Heart right ventricle (tissue), 16 donors: ENCODE results near the gene STX7. TPM values are rescaled to one million over a fixed set of nuclear protein-coding genes. Genes with fewer than 3 reads are reported as not detected.

Source experiments
- ATAC-seq, 8 donors: fragments of 200-7000 bp; cut with Tn5 transposase; one replicate each; pipeline ENCODE4 v1.9.1; 2020; ENCODE audit warnings: mild to moderate bottlenecking in 8 of 8, moderate library complexity in 8 of 8, moderate number of reproducible peaks in 1 of 8
- DNase-seq, 2 donors: peaks; one replicate each; pipeline ENCODE4 v3.0.0-alpha.2; 2020
- H3K27ac ChIP-seq, 10 donors: fragments of 200-600 bp; sonication (generic) in 2 of 10; one replicate each; pipeline versions ENCODE4 v1.5.0 to v1.8.0; 2020 to 2022; ENCODE audit warnings: mild to moderate bottlenecking in 3 of 10
- H3K27me3 ChIP-seq, 7 donors: fragments of 200-600 bp; one replicate each; pipeline ENCODE4 v1.8.0; 2021 to 2022; ENCODE audit warnings: mild to moderate bottlenecking in 2 of 7
- H3K36me3 ChIP-seq, 9 donors: fragments of 200-600 bp; sonication (generic) in 1 of 9; one replicate each; pipeline versions ENCODE4 v1.5.0 to v1.8.0; 2020 to 2022; ENCODE audit warnings: mild to moderate bottlenecking in 2 of 9
- H3K4me1 ChIP-seq, 9 donors: fragments of 200-600 bp; sonication (generic) in 1 of 9; one replicate each; pipeline versions ENCODE4 v1.5.0 to v1.8.0; 2020 to 2022; ENCODE audit warnings: mild to moderate bottlenecking in 4 of 9
- H3K4me3 ChIP-seq, 10 donors: fragments of 200-600 bp; sonication (generic) in 2 of 10; one replicate each; pipeline versions ENCODE4 v1.5.0 to v1.8.0; 2020 to 2022; ENCODE audit warnings: mild to moderate bottlenecking in 7 of 10, moderate library complexity in 2 of 10
- H3K9me3 ChIP-seq, 11 donors: fragments of 200-600 bp in 10 of 11; sonication (generic) in 2 of 11; one replicate each; pipeline versions ENCODE4 v1.5.0 to v1.8.0; 2013 to 2022; ENCODE audit warnings: mild to moderate bottlenecking in 2 of 11, control low read depth in 1 of 11, moderate library complexity in 1 of 11
- WGBS, 2 donors: extraction: QIAGEN DNeasy Blood & Tissue Kit; methylation state at CpG; one replicate each; pipeline ENCODE4 v1.1.7; 2013; ENCODE audit warnings: inconsistent platforms in 1 of 2; 5-methylcytosine and 5-hydroxymethylcytosine counted together
- intact Hi-C, 10 donors: fragments of 100-400 bp; cut with DNase I; formaldehyde crosslinking; loops; one replicate each; pipeline versions ENCODE4 v1.11.1 to v1.14.2; 2022
- polyA plus RNA-seq, 2 donors: library from polyadenylated mRNA; stranded (reverse); fragments of 200-250 nt; gene quantifications; one replicate each; pipeline ENCODE4 v1.2.3, GENCODE V29; 2013
- total RNA-seq, 10 donors: library from RNA; stranded (reverse); fragmentation: NEBNext Ultra II Directional in 3 of 10; extraction: Animal tissue kit (Norgen Biotek cat#: 25700) in 3 of 10; gene quantifications; one replicate each; pipeline versions ENCODE4 v1.2.1 to v1.2.4, GENCODE V29; 2021 to 2023
- TF ChIP-seq, protein P1 (sequence below), 9 donors: fragments of 200-600 bp; sonication (generic) in 2 of 9; IDR thresholded peaks; one replicate each; pipeline versions ENCODE4 v1.5.0 to v1.8.0; 2021 to 2022; ENCODE audit warnings: antibody characterized with exemption in 9 of 9, mild to moderate bottlenecking in 5 of 9, moderate library complexity in 1 of 9
- donor health status: Arrhythmogenic right ventricular cardiomyopathy.
- donor health status: ischemic (EF 13 %, LVEDD 7.1; RV severe dilation, severe dysfunction).
- donor health status: healthy with polysubstance abuse.
- donor health status: DM: no; HTN: yes; CAD: no.
- donor health status: DM: no; HTN: no; CAD: no.
- donor health status: ischemic (EF 25% LVEDD 6.9; RV normal size, moderate dysfunction).
- donor health status: ischemic (EF 25% LVEDD 5.7; RV mildly dilated, moderate dysfunction).
- donor health status: healthy.
- donor health status: DM: yes; HTN: yes; CAD: no.
- donor health status: Ischemic cardiomyopathy.
- donor health status: ischemic (EF 35%, LVEDD 5.7; RV mildly dilated, moderate dysfunction).
- donor health status: nonischemic (EF 11% LVEDD 7.7; RV severe dilation, severe dysfunction).
- donor health status: DM: yes; HTN: yes; CAD: no.
- donor health status: PGD.
- donor health status: ischemic (EF 29% LVEDD 5.4; RV normal size, mild dysfunction).
- donor health status: nonischemic (EF 23%, LVEDD 6.1; RV moderate dilation, normal function).

The STX7 gene
- total and polyA plus RNA-seq, 12 donors: 6.4 to 71.4 (median 59.3) TPM

DNA sequence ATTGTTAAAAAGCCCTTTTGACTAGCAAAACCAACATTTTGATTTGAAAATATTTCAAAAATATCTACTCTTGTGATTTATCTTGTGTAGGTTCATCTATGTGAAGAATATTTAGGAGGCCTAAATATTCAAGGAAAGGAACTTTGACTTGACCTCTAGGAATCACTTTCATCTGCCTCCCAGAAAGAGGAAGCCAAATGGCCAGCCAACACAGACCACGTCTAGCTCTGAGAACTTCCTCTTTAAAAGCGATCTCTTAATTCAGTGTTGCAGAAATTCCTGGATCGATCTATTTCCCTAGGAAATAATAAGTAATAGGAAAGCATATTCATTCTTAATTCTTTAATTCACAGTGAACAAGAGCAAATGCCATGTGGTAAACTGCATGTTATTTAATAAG, 102.1 kb downstream of the STX7 start:
- TF ChIP-seq, protein P1, sequence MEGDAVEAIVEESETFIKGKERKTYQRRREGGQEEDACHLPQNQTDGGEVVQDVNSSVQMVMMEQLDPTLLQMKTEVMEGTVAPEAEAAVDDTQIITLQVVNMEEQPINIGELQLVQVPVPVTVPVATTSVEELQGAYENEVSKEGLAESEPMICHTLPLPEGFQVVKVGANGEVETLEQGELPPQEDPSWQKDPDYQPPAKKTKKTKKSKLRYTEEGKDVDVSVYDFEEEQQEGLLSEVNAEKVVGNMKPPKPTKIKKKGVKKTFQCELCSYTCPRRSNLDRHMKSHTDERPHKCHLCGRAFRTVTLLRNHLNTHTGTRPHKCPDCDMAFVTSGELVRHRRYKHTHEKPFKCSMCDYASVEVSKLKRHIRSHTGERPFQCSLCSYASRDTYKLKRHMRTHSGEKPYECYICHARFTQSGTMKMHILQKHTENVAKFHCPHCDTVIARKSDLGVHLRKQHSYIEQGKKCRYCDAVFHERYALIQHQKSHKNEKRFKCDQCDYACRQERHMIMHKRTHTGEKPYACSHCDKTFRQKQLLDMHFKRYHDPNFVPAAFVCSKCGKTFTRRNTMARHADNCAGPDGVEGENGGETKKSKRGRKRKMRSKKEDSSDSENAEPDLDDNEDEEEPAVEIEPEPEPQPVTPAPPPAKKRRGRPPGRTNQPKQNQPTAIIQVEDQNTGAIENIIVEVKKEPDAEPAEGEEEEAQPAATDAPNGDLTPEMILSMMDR (IDR thresholded peaks at IDR 0.05): no peak
- no peak overlapping the region for H3K4me3 ChIP-seq
- H3K36me3 ChIP-seq: no peaks in the 10 kb centered on the region
- WGBS, 2 donors: 60 to 72% methylated on average over 3 of the region's 3 CpGs
- peaks cover 0 to 7% (median 0%) of the 10 kb centered on the region in 7 donors for H3K27me3 ChIP-seq
- DNase-seq (no peak), ATAC-seq (no peak)
- H3K4me1 ChIP-seq: no peaks in the 10 kb centered on the region
- H3K9me3 ChIP-seq: peaks cover 0 to under 1% (median 0%) of the 10 kb centered on the region in 11 donors
- no peak overlapping the region for H3K27ac ChIP-seq
- intact Hi-C loops: no loop called here

GRCh38 chr6:132405143-132405915, 107.6 kb downstream of the STX7 start:
- 59 to 65% methylated on average over 2 of the region's 2 CpGs for WGBS, 2 donors
- Histone ChIP-seq H3K9me3 (no peaks in the 10 kb centered on the region), H3K4me3 (no peak overlapping the region), H3K27ac (no peak overlapping the region), H3K36me3 (no peaks in the 10 kb centered on the region), H3K4me1 (peaks cover 0 to 17% (median 8%) of the 10 kb centered on the region in 9 donors), H3K27me3 (peaks cover 0 to 48% (median 36%) of the 10 kb centered on the region in 7 donors)
- TF ChIP-seq, protein P1 (IDR thresholded peaks at IDR 0.05): no peak
- ATAC-seq (no peak), DNase-seq (no peak)
- intact Hi-C loops: no loop called here

DNA sequence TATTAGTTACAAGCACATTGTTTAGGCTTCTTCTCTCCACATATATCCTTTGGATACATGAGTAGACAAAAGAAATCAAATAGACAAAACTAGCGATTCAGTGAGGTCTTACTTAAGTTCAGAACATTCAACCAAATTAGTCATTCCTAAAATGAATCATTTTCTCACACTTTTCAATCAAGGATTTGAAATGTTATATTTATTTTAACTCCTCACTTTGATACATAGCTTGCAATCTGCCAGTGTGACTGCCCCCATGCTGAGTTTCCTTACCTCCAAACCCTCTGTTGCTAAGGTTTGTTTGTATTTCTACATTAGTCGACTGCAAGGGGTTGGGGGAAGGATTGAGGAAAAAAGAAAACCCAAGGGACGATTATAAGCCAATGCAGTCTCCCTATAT, 108.2 kb downstream of the STX7 start:
- peaks cover 0 to 17% (median 8%) of the 10 kb centered on the region in 9 donors for H3K4me1 ChIP-seq
- ATAC-seq (no peak), DNase-seq (no peak)
- no peaks in the 10 kb centered on the region for H3K9me3 ChIP-seq
- peaks cover 0 to 54% (median 41%) of the 10 kb centered on the region in 7 donors for H3K27me3 ChIP-seq
- TF ChIP-seq, protein P1 (IDR thresholded peaks at IDR 0.05): no peak
- no peak overlapping the region for H3K27ac ChIP-seq
- WGBS, 2 donors: 46 to 53% methylated on average over 3 of the region's 3 CpGs
- intact Hi-C loops: no loop called here
- no peak overlapping the region for H3K4me3 ChIP-seq
- H3K36me3 ChIP-seq: no peaks in the 10 kb centered on the region

GRCh38 chr6:132404330-132404729, 108.6 kb downstream of the STX7 start:
- WGBS, 2 donors: 76 to 89% methylated on average over 2 of the region's 2 CpGs
- peaks cover 0 to 17% (median 8%) of the 10 kb centered on the region in 9 donors for H3K4me1 ChIP-seq
- H3K36me3 ChIP-seq: no peaks in the 10 kb centered on the region
- H3K9me3 ChIP-seq: no peaks in the 10 kb centered on the region
- H3K27ac ChIP-seq: no peak overlapping the region
- H3K27me3 ChIP-seq: peaks cover 0 to 58% (median 43%) of the 10 kb centered on the region in 7 donors
- intact Hi-C loops: no loop called here
- H3K4me3 ChIP-seq: no peak overlapping the region
- ATAC-seq (no peak), DNase-seq (no peak)
- TF ChIP-seq, protein P1 (IDR thresholded peaks at IDR 0.05): no peak
